Measurements from ENCODE around the gene RNF220. TPM values are rescaled to one million over a fixed set of nuclear protein-coding genes. Genes with fewer than 3 reads are reported as not detected.
A peak's percentile ranks its signal among the peaks of the same experiment; 100 is the strongest.

RNF220 gene
- total and polyA plus RNA-seq, 5 donors, result 56.0 to 81.7 (median 71.0) TPM

- 65% methylated on average over 13 of the region's 13 CpGs for WGBS
- H3K4me1 ChIP-seq (ENCODE audit: control insufficient read depth, insufficient read depth, low read length), result peaks cover 9% of the 10 kb centered on the region
Observed at GRCh38 chr1:44672254-44672955, 267.4 kb downstream of the RNF220 start.

GRCh38 chr1:44672961-44673674 lies 268.1 kb downstream of the RNF220 start:
- Histone ChIP-seq H3K27me3 (ENCODE audit: control insufficient read depth, insufficient read depth) (no peaks in the 10 kb centered on the region), H3K4me1 (ENCODE audit: control insufficient read depth, insufficient read depth, low read length) (peaks cover 10% of the 10 kb centered on the region), H3K27ac (ENCODE audit: low read length) (peak overlapping the region; percentile 97), H3K4me3 (ENCODE audit: low read length) (peak overlapping the region; percentile 73), H3K9me3 (ENCODE audit: control insufficient read depth, low read length) (no peaks in the 10 kb centered on the region)
- intact Hi-C loops (cut with DNase I), result no loop called here
- WGBS, result 76% methylated on average over 14 of the region's 14 CpGs
- DNase-seq (no peak), ATAC-seq (no peak)

More at GRCh38 chr1:44672254-44672955, 267.4 kb downstream of the RNF220 start:
- DNase-seq, result no peak
- intact Hi-C loops (cut with DNase I), result no loop called here
- Histone ChIP-seq H3K9me3 (ENCODE audit: control insufficient read depth, low read length) (no peaks in the 10 kb centered on the region), H3K27me3 (ENCODE audit: control insufficient read depth, insufficient read depth) (no peaks in the 10 kb centered on the region), H3K27ac (ENCODE audit: low read length) (peak overlapping the region; percentile 61), H3K4me3 (ENCODE audit: low read length) (no peak overlapping the region)
- no peak for ATAC-seq

- H3K4me1 ChIP-seq (ENCODE audit: control insufficient read depth, insufficient read depth, low read length), result peaks cover 14% of the 10 kb centered on the region
- 1% methylated on average over 16 of the region's 16 CpGs for WGBS
- H3K9me3 ChIP-seq (ENCODE audit: control insufficient read depth, low read length), result no peaks in the 10 kb centered on the region
- DNase-seq (no peak), ATAC-seq (peak; percentile 0 to 3)
- H3K27ac ChIP-seq (ENCODE audit: low read length), result peak overlapping the region; percentile 97
- peak overlapping the region; percentile 73 for H3K4me3 ChIP-seq (ENCODE audit: low read length)
- no peaks in the 10 kb centered on the region for H3K27me3 ChIP-seq (ENCODE audit: control insufficient read depth, insufficient read depth)
- intact Hi-C loops (cut with DNase I), result no loop called here
Observed at GRCh38 chr1:44673675-44674112, 268.6 kb downstream of the RNF220 start.

- WGBS, result 1% methylated on average over 56 of the region's 56 CpGs
- no peaks in the 10 kb centered on the region for H3K9me3 ChIP-seq (ENCODE audit: control insufficient read depth, low read length)
- peaks cover 14% of the 10 kb centered on the region for H3K4me1 ChIP-seq (ENCODE audit: control insufficient read depth, insufficient read depth, low read length)
- intact Hi-C loops (cut with DNase I), result no loop called here
- peak within 1 kb of the TSS; percentile 73 for H3K4me3 ChIP-seq (ENCODE audit: low read length)
- DNase-seq, result peak; percentile 99 to 100 (median 99)
- ATAC-seq, result peak; percentile 98 to 99
- peak within 1 kb of the TSS; percentile 99 for H3K27ac ChIP-seq (ENCODE audit: low read length)
- no peaks in the 10 kb centered on the region for H3K27me3 ChIP-seq (ENCODE audit: control insufficient read depth, insufficient read depth)
Observed at GRCh38 chr1:44674113-44675000, 269.3 kb downstream of the RNF220 start, which contains the start of the genes ARMH1 and TMEM53. Gene ARMH1, plus strand, starts transcription at chr1:44674714. Its CDS starts 14,984 bp downstream, at chr1:44689698. Gene TMEM53, minus strand, starts transcription at chr1:44674481. Its CDS starts 90 bp downstream, at chr1:44674391.

- WGBS, result 89% methylated on average over 7 of the region's 7 CpGs
- DNase-seq, result no peak
- peak overlapping the region; percentile 5 for H3K4me3 ChIP-seq (ENCODE audit: low read length)
Observed at GRCh38 chr1:44675186-44675585, 270.1 kb downstream of the RNF220 start.

GRCh38 chr1:44676484-44677200 lies 271.6 kb downstream of the RNF220 start:
- Histone ChIP-seq H3K4me1 (ENCODE audit: control insufficient read depth, insufficient read depth, low read length) (peaks cover 14% of the 10 kb centered on the region), H3K4me3 (ENCODE audit: low read length) (no peak overlapping the region), H3K27ac (ENCODE audit: low read length) (peak overlapping the region; percentile 76), H3K27me3 (ENCODE audit: control insufficient read depth, insufficient read depth) (no peaks in the 10 kb centered on the region), H3K9me3 (ENCODE audit: control insufficient read depth, low read length) (no peaks in the 10 kb centered on the region)
- intact Hi-C loops (cut with DNase I), result no loop called here
- no peak for DNase-seq
- WGBS, result 58% methylated on average over 5 of the region's 5 CpGs
- ATAC-seq, result no peak

More at GRCh38 chr1:44675186-44675585, 270.1 kb downstream of the RNF220 start:
- Histone ChIP-seq H3K27ac (ENCODE audit: low read length) (no peak overlapping the region), H3K27me3 (ENCODE audit: control insufficient read depth, insufficient read depth) (no peaks in the 10 kb centered on the region), H3K4me1 (ENCODE audit: control insufficient read depth, insufficient read depth, low read length) (peaks cover 14% of the 10 kb centered on the region), H3K9me3 (ENCODE audit: control insufficient read depth, low read length) (no peaks in the 10 kb centered on the region)
- intact Hi-C loops (cut with DNase I), result no loop called here
- no peak for ATAC-seq

GRCh38 chr1:44677201-44677766 lies 272.2 kb downstream of the RNF220 start:
- 60% methylated on average over 6 of the region's 6 CpGs for WGBS
- ATAC-seq (no peak), DNase-seq (no peak)
- H3K27me3 ChIP-seq (ENCODE audit: control insufficient read depth, insufficient read depth), result no peaks in the 10 kb centered on the region
- H3K4me1 ChIP-seq (ENCODE audit: control insufficient read depth, insufficient read depth, low read length), result peaks cover 14% of the 10 kb centered on the region
- H3K9me3 ChIP-seq (ENCODE audit: control insufficient read depth, low read length), result no peaks in the 10 kb centered on the region
- intact Hi-C loops (cut with DNase I), result no loop called here
- H3K4me3 ChIP-seq (ENCODE audit: low read length), result no peak overlapping the region
- peak overlapping the region; percentile 5 for H3K27ac ChIP-seq (ENCODE audit: low read length)

GRCh38 chr1:44678120-44678519 lies 273.1 kb downstream of the RNF220 start:
- H3K4me1 ChIP-seq (ENCODE audit: control insufficient read depth, insufficient read depth, low read length), result peaks cover 11% of the 10 kb centered on the region
- no peak overlapping the region for H3K4me3 ChIP-seq (ENCODE audit: low read length)
- WGBS, result 95% methylated on average over 2 of the region's 2 CpGs
- H3K27ac ChIP-seq (ENCODE audit: low read length), result peak overlapping the region; percentile 43
- no peaks in the 10 kb centered on the region for H3K9me3 ChIP-seq (ENCODE audit: control insufficient read depth, low read length)
- intact Hi-C loops (cut with DNase I), result no loop called here
- DNase-seq, result no peak
- H3K27me3 ChIP-seq (ENCODE audit: control insufficient read depth, insufficient read depth), result no peaks in the 10 kb centered on the region
- no peak for ATAC-seq

- Histone ChIP-seq H3K27me3 (ENCODE audit: control insufficient read depth, insufficient read depth) (no peaks in the 10 kb centered on the region), H3K4me1 (ENCODE audit: control insufficient read depth, insufficient read depth, low read length) (peaks cover 9% of the 10 kb centered on the region), H3K4me3 (ENCODE audit: low read length) (no peak overlapping the region), H3K9me3 (ENCODE audit: control insufficient read depth, low read length) (no peaks in the 10 kb centered on the region), H3K27ac (ENCODE audit: low read length) (peak overlapping the region; percentile 43)
- WGBS, result 63% methylated on average over 4 of the region's 4 CpGs
- no peak for ATAC-seq
- intact Hi-C loops (cut with DNase I), result no loop called here
- DNase-seq, result no peak
Observed at GRCh38 chr1:44678626-44679025, 273.6 kb downstream of the RNF220 start.

- Histone ChIP-seq H3K27me3 (ENCODE audit: control insufficient read depth, insufficient read depth) (no peaks in the 10 kb centered on the region), H3K4me3 (ENCODE audit: low read length) (no peak overlapping the region), H3K27ac (ENCODE audit: low read length) (no peak overlapping the region), H3K4me1 (ENCODE audit: control insufficient read depth, insufficient read depth, low read length) (peaks cover 9% of the 10 kb centered on the region), H3K9me3 (ENCODE audit: control insufficient read depth, low read length) (no peaks in the 10 kb centered on the region)
- ATAC-seq (no peak), DNase-seq (no peak)
- intact Hi-C loops (cut with DNase I), result no loop called here
- 90% methylated on average over 5 of the region's 5 CpGs for WGBS
Observed at GRCh38 chr1:44679468-44679867, 274.4 kb downstream of the RNF220 start.

Measured in right cardiac atrium (tissue), 5 donors.